GM12892 (cell line): ENCODE results near the gene ASCC1. TPM values are rescaled to one million over a fixed set of nuclear protein-coding genes. Genes with fewer than 3 reads are reported as not detected.

Experiments used
- DNase-seq: peaks from one replicate; pipeline ENCODE4 v3.0.0; 2011; ENCODE audit not compliant: insufficient read length
- FAIRE-seq: peaks from 2 replicates; lab custom pipeline; 2011; peaks lifted over from hg19 to GRCh38; lab: Jason Lieb, UNC
- POLR2A ChIP-seq: IDR thresholded peaks from 2 replicates; pipeline ENCODE4 v1.6.1; 2011; ENCODE audit warnings: low read depth, low read length, control low read depth
- POLR2AphosphoS5 ChIP-seq: IDR thresholded peaks from 2 replicates; pipeline ENCODE4 v1.6.1; 2011; ENCODE audit warnings: low read depth, low read length, control low read depth
- TAF1 ChIP-seq: IDR thresholded peaks from 2 replicates; pipeline ENCODE4 v1.6.1; 2011; ENCODE audit warnings: low read depth, mild to moderate bottlenecking, control low read depth, low read length, borderline replicate concordance
- polyA plus RNA-seq: library from polyadenylated mRNA; unstranded; fragments of >200 nt; gene quantifications from one replicate; pipeline ENCODE4 v1.2.1, GENCODE V29; 2012; ENCODE audit warnings: missing spikeins, inconsistent platforms; ENCODE audit not compliant: missing spikeins

Gene ASCC1, protein sequence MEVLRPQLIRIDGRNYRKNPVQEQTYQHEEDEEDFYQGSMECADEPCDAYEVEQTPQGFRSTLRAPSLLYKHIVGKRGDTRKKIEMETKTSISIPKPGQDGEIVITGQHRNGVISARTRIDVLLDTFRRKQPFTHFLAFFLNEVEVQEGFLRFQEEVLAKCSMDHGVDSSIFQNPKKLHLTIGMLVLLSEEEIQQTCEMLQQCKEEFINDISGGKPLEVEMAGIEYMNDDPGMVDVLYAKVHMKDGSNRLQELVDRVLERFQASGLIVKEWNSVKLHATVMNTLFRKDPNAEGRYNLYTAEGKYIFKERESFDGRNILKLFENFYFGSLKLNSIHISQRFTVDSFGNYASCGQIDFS
- 55.1 TPM for polyA plus RNA-seq

DNA sequence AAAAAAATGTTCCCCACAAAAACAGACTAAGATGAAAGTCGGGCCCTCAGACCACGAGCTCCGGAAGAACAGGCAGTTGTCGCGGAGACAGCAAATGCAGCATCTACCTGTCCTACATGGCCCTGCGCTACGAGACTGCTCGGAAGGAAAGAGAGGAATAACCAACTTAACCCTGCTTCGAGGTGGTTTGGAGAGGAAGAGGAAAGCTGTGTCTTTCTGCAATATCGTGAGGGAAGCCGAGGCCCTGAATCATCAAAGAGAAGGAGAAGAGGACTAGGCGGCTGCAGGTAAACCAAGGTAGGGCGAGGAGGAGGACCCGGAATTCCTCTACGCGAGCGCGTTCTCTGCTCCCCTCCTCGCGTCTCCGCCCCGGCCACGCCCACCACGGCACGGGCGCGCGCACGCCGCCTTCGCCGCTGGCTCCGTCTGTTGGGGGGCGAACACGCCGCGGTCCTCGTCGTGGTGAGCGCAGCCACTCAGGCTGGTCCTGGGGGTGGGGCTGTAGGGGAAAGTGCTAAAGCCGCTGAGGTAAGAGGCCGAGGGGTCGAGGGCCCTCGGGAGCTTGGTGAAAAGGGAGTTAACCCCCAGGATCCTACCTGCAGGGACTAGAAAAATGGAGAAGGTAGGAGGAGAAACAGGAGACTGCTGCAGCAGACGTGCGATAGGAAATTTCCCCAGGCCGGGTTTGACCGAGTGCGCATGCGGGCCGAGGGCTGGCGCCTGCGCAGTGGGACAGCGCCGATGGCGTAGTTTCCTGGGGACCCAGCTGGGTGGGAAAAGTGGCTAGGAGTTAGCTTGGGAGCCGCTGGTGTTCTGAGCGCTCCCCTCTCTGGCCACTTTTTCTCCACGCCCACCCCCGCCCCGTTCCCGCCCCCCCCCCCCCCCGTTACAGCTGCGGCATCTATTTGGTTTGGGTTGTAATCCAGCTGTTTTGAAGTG, at the start of gene ASCC1, which contains the start of gene ANAPC16:
TSS of gene ASCC1 (minus strand) at position 666 of the 939 bp plus-strand sequence. CDS start 2,978 bp downstream, outside the sequence.
TSS of gene ANAPC16 (plus strand) at position 402 of the 939 bp plus-strand sequence. CDS start 7,903 bp downstream, outside the sequence.
- no peak; the same call in 1 of the 2 replicates for TF ChIP-seq TAF1
- TF ChIP-seq POLR2AphosphoS5: peak; percentile 90
- TF ChIP-seq POLR2A: peak; percentile 90
- FAIRE-seq (peak; percentile 97), DNase-seq (peak; percentile 67)

DNA sequence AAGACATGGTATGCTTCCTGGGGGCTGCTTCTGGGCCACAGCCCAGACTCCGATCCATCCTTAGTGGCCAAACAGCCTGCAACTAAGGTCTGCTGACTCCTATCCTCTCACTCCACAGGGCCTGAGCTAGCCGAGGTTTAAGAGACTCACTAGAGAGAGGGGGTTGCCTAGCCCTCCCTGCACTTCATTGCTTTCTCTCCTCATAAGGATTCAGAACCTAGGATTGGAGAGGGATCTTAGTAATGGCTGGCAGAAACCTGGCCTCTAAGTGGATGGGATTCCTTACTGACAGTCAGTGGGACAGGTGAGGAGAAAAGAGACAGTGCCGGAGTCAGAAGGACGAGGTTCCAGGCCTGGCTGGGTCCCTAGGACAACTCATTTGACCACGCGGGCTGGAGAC, 49.4 kb upstream of the ASCC1 start:
- TF ChIP-seq POLR2AphosphoS5 (no peak), POLR2A (no peak), TAF1 (no peak)
- FAIRE-seq (no peak), DNase-seq (no peak)

DNA sequence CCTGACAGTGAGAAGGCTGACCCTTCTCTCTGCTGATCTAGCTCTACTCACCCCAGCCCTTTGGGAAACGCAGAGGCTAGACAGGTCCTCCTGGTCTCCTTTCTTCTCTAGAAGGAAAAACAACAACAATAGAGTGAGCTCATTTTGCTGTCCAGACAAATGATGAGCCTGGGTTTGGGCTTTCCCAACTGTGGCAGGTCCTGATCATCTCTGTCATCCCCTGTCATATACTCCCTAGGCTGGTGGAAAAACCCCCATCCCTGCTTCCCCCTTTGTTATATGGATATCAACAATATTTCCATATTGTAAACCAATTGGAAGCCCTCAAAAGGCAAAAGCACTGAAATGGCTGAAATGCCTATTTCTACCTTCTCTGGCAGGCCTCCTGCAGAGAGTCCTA, 48.5 kb upstream of the ASCC1 start:
- DNase-seq (no peak), FAIRE-seq (no peak)
- TF ChIP-seq POLR2AphosphoS5: no peak
- no peak for TF ChIP-seq POLR2A

DNA sequence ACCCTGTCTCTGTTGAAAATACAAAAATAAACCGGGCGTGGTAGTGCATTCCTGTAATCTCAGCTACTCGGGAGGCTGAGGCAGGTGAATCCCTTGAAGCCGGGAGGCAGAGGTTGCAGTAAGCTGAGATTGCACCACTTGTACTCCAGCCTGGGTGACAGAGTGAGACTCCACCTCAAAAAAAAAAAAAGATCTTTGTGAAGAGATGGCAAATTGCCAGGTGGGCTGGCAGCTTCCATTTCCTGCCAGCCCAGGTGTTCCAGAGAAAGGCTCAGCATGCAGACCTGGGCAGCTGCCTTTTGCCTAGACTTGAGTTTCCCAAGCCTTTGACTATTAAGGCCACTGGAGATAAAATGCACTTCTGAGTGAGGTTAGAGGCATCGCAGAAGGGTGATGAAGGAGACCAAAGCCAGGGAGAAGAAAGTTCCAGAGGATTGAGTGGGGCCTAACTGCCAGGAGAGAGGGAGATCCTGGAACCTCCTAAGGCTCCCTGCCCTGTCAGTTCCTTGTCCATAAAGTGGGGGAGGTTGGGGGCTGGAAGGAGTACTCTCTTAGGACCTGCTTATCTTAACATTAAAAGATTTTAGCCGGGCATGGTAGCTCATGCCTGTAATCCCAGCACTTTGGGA, 47.7 kb upstream of the ASCC1 start:
- FAIRE-seq (no peak), DNase-seq (no peak)
- no peak for TF ChIP-seq POLR2A
- no peak for TF ChIP-seq POLR2AphosphoS5
- no peak for TF ChIP-seq TAF1

- DNase-seq (no peak), FAIRE-seq (peak; percentile 93)
- TF ChIP-seq POLR2A (no peak), TAF1 (no peak), POLR2AphosphoS5 (no peak)
Measured at GRCh38 chr10:72261784-72262404, 45.8 kb upstream of the ASCC1 start.

DNA sequence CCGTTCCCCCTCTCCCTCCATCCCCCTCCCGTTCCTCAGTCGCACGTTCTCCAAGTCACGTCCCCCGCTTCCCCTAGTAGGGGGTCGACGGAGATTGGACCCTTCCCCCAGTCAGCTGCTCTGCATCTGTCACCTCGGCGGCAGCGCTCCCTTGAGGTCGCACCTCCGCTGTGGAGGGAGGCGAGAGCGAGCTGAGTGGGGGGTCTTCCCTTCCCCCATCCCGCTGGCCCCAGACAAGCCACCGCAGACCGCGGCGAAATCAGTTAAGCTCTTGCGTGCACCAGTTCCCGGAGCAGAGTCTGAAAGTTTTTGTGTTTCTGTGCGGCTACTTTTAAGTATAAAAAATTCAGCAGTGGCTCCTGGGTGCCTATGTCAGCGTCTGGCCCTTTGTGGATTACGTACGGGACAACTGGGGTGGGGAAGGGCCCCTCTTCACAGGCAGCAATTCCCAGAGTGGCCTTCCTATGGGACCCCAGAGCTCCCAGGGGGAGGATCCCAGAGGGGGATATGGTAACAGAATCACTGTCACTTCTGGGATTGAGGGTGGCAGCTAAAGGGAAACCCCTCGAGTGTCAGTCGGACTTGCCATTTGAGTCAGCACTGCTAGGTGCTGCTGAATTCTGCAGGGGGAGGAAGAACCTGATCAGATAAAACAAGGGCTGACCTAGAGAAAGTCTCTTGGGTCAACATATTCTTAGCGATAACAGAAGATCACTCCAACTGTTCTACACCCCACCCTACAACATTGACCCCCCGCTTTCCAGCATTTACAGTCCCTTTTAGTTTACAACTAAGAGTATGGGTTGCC, 45.1 kb upstream of the ASCC1 start:
- no peak for FAIRE-seq
- TF ChIP-seq TAF1 (peak; percentile 12; the same call in 1 of the 2 replicates), POLR2AphosphoS5 (peak; percentile 26), POLR2A (peak; percentile 28; the same call in 1 of the 2 replicates)
- peak; percentile 78 for DNase-seq

- FAIRE-seq (peak; percentile 95), DNase-seq (no peak)
- TF ChIP-seq POLR2AphosphoS5 (peak; percentile 50; the same call in 1 of the 2 replicates), TAF1 (no peak), POLR2A (no peak)
Measured at GRCh38 chr10:72260239-72260975, 44.3 kb upstream of the ASCC1 start.

GRCh38 chr10:72259491-72260238, 43.6 kb upstream of the ASCC1 start:
- TF ChIP-seq TAF1 (no peak), POLR2AphosphoS5 (no peak)
- FAIRE-seq: peak; percentile 74

GRCh38 chr10:72258617-72259016, 42.5 kb upstream of the ASCC1 start:
- no peak for TF ChIP-seq POLR2A
- TF ChIP-seq POLR2AphosphoS5: no peak
- no peak for TF ChIP-seq TAF1
- DNase-seq (no peak), FAIRE-seq (no peak)

More at GRCh38 chr10:72259491-72260238, 43.6 kb upstream of the ASCC1 start:
- DNase-seq: no peak
